B cell (primary cell): ENCODE results near the gene UGGT1. TPM values are rescaled to one million over a fixed set of nuclear protein-coding genes. Genes with fewer than 3 reads are reported as not detected.

Experiments used
- ATAC-seq: fragments of 200-7000 bp; cut with Tn5 transposase; one replicate; pipeline ENCODE4 v1.10.0; 2021; ENCODE audit warnings: low read depth, mild to moderate bottlenecking, moderate number of reproducible peaks, moderate library complexity
- CTCF ChIA-PET: fragments of 350-600 bp; sonication (Branson Sonifier 250); formaldehyde crosslinking; loops from one replicate; lab custom pipeline; 2021; ENCODE audit warnings: antibody characterized with exemption, inconsistent platforms; lab: Charles Lee
- POLR2A ChIA-PET: fragments of 350-600 bp; sonication (Branson Sonifier 250); formaldehyde crosslinking; loops from one replicate; lab custom pipeline; 2021; ENCODE audit warnings: antibody characterized with exemption; lab: Charles Lee
- DNase-seq: peaks from one replicate; pipeline ENCODE4 v3.0.0; 2013
- H2AFZ ChIP-seq: 2 replicates; pipeline ENCODE4 v1.6.1; 2012; ENCODE audit warnings: mild to moderate bottlenecking, low read depth, low read length; ENCODE audit not compliant: insufficient read depth, poor library complexity, severe bottlenecking
- H3K27ac ChIP-seq, 2 donors: 1 replicate in 1 of 2; 2 replicates in 1 of 2; pipeline ENCODE4 v1.5.1; 2012 to 2013; ENCODE audit warnings: low read length in 2 of 2, mild to moderate bottlenecking in 2 of 2, moderate library complexity in 1 of 2
- H3K27me3 ChIP-seq, 4 experiments: fragments of 200-600 bp in 1 of 4; sonication (generic) in 1 of 4; replicated peaks in 1 of 4; 1 replicate in 2 of 4; 2 replicates in 2 of 4; pipeline versions ENCODE4 v1.6.1 to v1.7.0; 2013 to 2016; ENCODE audit warnings: low read length in 3 of 4, mild to moderate bottlenecking in 2 of 4, mixed read lengths in 1 of 4, moderate library complexity in 1 of 4; ENCODE audit not compliant: insufficient read depth in 4 of 4, control insufficient read depth in 3 of 4; ENCODE audit errors: control extremely low read depth in 1 of 4
- H3K36me3 ChIP-seq, 2 experiments: replicated peaks in 1 of 2; 1 replicate in 1 of 2; 2 replicates in 1 of 2; pipeline versions ENCODE4 v1.6.1 to v1.7.1; 2013; ENCODE audit warnings: low read length in 1 of 2; ENCODE audit not compliant: insufficient read depth in 2 of 2, control insufficient read depth in 1 of 2; ENCODE audit errors: control extremely low read depth in 1 of 2, extremely low read depth in 1 of 2
- H3K4me1 ChIP-seq, 2 donors: fragments of 200-600 bp in 1 of 2; sonication (generic) in 1 of 2; 1 replicate in 1 of 2; 2 replicates in 1 of 2; pipeline versions ENCODE4 v1.5.1 to v1.6.1; 2013 to 2017; ENCODE audit warnings: low read length in 2 of 2; ENCODE audit not compliant: control insufficient read depth in 2 of 2, insufficient read depth in 2 of 2
- H3K4me2 ChIP-seq: replicated peaks from 2 replicates; pipeline ENCODE3; 2012; ENCODE audit warnings: mild to moderate bottlenecking, low read depth, low read length; ENCODE audit not compliant: poor library complexity, severe bottlenecking
- H3K4me3 ChIP-seq, 5 experiments: fragments of 200-600 bp in 1 of 5; sonication (generic) in 1 of 5; 1 replicate in 3 of 5; 2 replicates in 2 of 5; pipeline versions ENCODE4 v1.5.1 to v1.7.0; 2011 to 2016; ENCODE audit warnings: low read length in 4 of 5, mild to moderate bottlenecking in 4 of 5, low read depth in 2 of 5, control low read depth in 1 of 5, moderate library complexity in 1 of 5; ENCODE audit not compliant: insufficient read depth in 1 of 5; ENCODE audit errors: control extremely low read depth in 1 of 5, extremely low read depth in 1 of 5
- H3K79me2 ChIP-seq: fragments of 200-600 bp; sonication (generic); one replicate; pipeline ENCODE4 v1.6.0; 2016; ENCODE audit warnings: low read length; ENCODE audit not compliant: control insufficient read depth, insufficient read depth
- H3K9ac ChIP-seq: fragments of 200-600 bp; sonication (generic); 2 replicates; pipeline ENCODE4 v1.6.1; 2017; ENCODE audit warnings: mild to moderate bottlenecking, low read length, moderate library complexity
- H3K9me3 ChIP-seq, 3 donors: one replicate each; pipeline versions ENCODE4 v1.6.1 to v1.7.1; 2013; ENCODE audit warnings: low read length in 2 of 3; ENCODE audit not compliant: control insufficient read depth in 2 of 3, insufficient read depth in 1 of 3; ENCODE audit errors: control extremely low read depth in 1 of 3
- H4K20me1 ChIP-seq: 2 replicates; pipeline ENCODE4 v1.6.0; 2012; ENCODE audit warnings: mild to moderate bottlenecking, low read length; ENCODE audit not compliant: insufficient read depth, control insufficient read depth, poor library complexity, severe bottlenecking
- H3K27ac Mint-ChIP-seq: one replicate; pipeline ENCODE4 v1.8.0; 2021; ENCODE audit warnings: mixed read lengths
- H3K27me3 Mint-ChIP-seq: one replicate; pipeline ENCODE4 v1.8.0; 2021; ENCODE audit warnings: mixed read lengths
- H3K4me1 Mint-ChIP-seq: one replicate; pipeline ENCODE4 v1.8.0; 2021; ENCODE audit warnings: mixed read lengths
- H3K4me3 Mint-ChIP-seq: one replicate; pipeline ENCODE4 v1.8.0; 2021; ENCODE audit warnings: mixed read lengths
- H3K9me3 Mint-ChIP-seq: one replicate; pipeline ENCODE4 v1.8.0; 2022; ENCODE audit warnings: mixed read lengths; ENCODE audit not compliant: insufficient read depth
- EZH2 ChIP-seq: IDR thresholded peaks from 2 replicates; pipeline ENCODE4 v1.6.1; 2012; ENCODE audit warnings: borderline replicate concordance, low read depth, mild to moderate bottlenecking, moderate library complexity, low read length; ENCODE audit not compliant: insufficient read depth, poor library complexity, severe bottlenecking
- WGBS: methylation state at CpG from one replicate; pipeline ENCODE4 v1.1.5; 2013; ENCODE audit warnings: missing lambda C conversion rate; ENCODE audit not compliant: insufficient coverage; 5-methylcytosine and 5-hydroxymethylcytosine counted together
- intact Hi-C: fragments of 100-400 bp; cut with micrococcal nuclease; formaldehyde crosslinking; loops from one replicate; pipeline ENCODE4 v1.10.0; 2022
- polyA plus RNA-seq: library from polyadenylated mRNA; depleted of rRNA; stranded (reverse); fragments of >200 nt; gene quantifications from 2 replicates; pipeline ENCODE4 v1.2.3, GENCODE V29; 2012
- total RNA-seq, 2 donors: library from RNA; stranded (reverse); fragments of 120-200 nt in 1 of 2; gene quantifications; 1 replicate in 1 of 2; 2 replicates in 1 of 2; pipeline versions ENCODE4 v1.2.3 to v1.2.4, GENCODE V29; 2013 to 2022
- TF ChIP-seq, protein P1 (sequence below): fragments of 200-600 bp; IDR thresholded peaks from one replicate; pipeline ENCODE4 v1.8.0; 2022; ENCODE audit warnings: antibody characterized with exemption, mild to moderate bottlenecking

UGGT1 gene
- total and polyA plus RNA-seq, 2 donors (not counting 1 experiment from before 2014, with no cell fraction given): 8.5 to 44.1 TPM

GRCh38 chr2:128219891-128220290 is 128.9 kb downstream of the UGGT1 start:
- 95% methylated on average over 2 of the region's 8 CpGs for WGBS
- Histone ChIP-seq H3K9ac (no peak overlapping the region), H3K4me3 (no peak overlapping the region), H3K4me2 (no peak overlapping the region), H3K4me1 (peaks cover 3 to 4% of the 10 kb centered on the region in 2 donors), H3K36me3 (no peaks in the 10 kb centered on the region), H3K27ac (no peak overlapping the region), H3K27me3 (no peaks in the 10 kb centered on the region), H3K9me3 (no peaks in the 10 kb centered on the region), H4K20me1 (no peaks in the 10 kb centered on the region), H3K79me2 (no peaks in the 10 kb centered on the region), H2AFZ (no peak overlapping the region)
- intact Hi-C loops: no loop called here
- TF ChIP-seq EZH2: no peak
- TF ChIP-seq, protein P1, sequence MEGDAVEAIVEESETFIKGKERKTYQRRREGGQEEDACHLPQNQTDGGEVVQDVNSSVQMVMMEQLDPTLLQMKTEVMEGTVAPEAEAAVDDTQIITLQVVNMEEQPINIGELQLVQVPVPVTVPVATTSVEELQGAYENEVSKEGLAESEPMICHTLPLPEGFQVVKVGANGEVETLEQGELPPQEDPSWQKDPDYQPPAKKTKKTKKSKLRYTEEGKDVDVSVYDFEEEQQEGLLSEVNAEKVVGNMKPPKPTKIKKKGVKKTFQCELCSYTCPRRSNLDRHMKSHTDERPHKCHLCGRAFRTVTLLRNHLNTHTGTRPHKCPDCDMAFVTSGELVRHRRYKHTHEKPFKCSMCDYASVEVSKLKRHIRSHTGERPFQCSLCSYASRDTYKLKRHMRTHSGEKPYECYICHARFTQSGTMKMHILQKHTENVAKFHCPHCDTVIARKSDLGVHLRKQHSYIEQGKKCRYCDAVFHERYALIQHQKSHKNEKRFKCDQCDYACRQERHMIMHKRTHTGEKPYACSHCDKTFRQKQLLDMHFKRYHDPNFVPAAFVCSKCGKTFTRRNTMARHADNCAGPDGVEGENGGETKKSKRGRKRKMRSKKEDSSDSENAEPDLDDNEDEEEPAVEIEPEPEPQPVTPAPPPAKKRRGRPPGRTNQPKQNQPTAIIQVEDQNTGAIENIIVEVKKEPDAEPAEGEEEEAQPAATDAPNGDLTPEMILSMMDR: no peak
- ATAC-seq (no peak), DNase-seq (no peak)
- ChIA-PET POLR2A (no interaction called here), CTCF (no interaction called here)
- no peak overlapping the region for H3K27ac Mint-ChIP-seq
- H3K9me3 Mint-ChIP-seq: no peaks in the 10 kb centered on the region
- H3K27me3 Mint-ChIP-seq: no peaks in the 10 kb centered on the region
- no peak overlapping the region for H3K4me3 Mint-ChIP-seq
- peaks cover 3% of the 10 kb centered on the region for H3K4me1 Mint-ChIP-seq

- no peak overlapping the region for H3K4me3 ChIP-seq
- ATAC-seq (no peak), DNase-seq (no peak)
- H3K36me3 ChIP-seq: no peaks in the 10 kb centered on the region
- H3K79me2 ChIP-seq: no peaks in the 10 kb centered on the region
- H4K20me1 ChIP-seq: no peaks in the 10 kb centered on the region
- 89% methylated on average over 1 of the region's 1 CpG for WGBS
- Mint-ChIP-seq H3K4me3 (no peak overlapping the region), H3K27me3 (peaks cover 6% of the 10 kb centered on the region), H3K9me3 (no peaks in the 10 kb centered on the region), H3K4me1 (no peaks in the 10 kb centered on the region), H3K27ac (no peak overlapping the region)
- H2AFZ ChIP-seq: no peak overlapping the region
- no peak overlapping the region for H3K27ac ChIP-seq
- no peak for TF ChIP-seq EZH2
- TF ChIP-seq, protein P1: no peak
- H3K9me3 ChIP-seq: peaks cover 0 to 5% (median 0%) of the 10 kb centered on the region in 3 donors
- peaks cover 0 to 9% (median 3%) of the 10 kb centered on the region in 4 experiments for H3K27me3 ChIP-seq
- H3K9ac ChIP-seq: no peak overlapping the region
- intact Hi-C loops: no loop called here
- peaks cover 4% of the 10 kb centered on the region in 2 donors for H3K4me1 ChIP-seq
- ChIA-PET CTCF (no interaction called here), POLR2A (no interaction called here)
- no peak overlapping the region for H3K4me2 ChIP-seq
Observed at GRCh38 chr2:128227862-128228261, 136.9 kb downstream of the UGGT1 start.
